ENCODE results near the gene KIF26B.
"Not testable (repeated sequence)": the region's sequence is repeated elsewhere in the genome, so short reads cannot be mapped to it uniquely, and the experiment has no call there.

KIF26B gene

GRCh38 chr1:245130281-245131025, 24.3 kb upstream of the KIF26B start:
- H3K4me3 ChIP-seq (ENCODE audit: low read depth, low read length); DNase-seq (ENCODE audit: low read depth): not testable (repeated sequence)

- H3K4me3 ChIP-seq (ENCODE audit: low read depth, low read length) = no peak overlapping the region
- no peak for DNase-seq (ENCODE audit: low read depth)
Observed at GRCh38 chr1:245131026-245131393, 23.8 kb upstream of the KIF26B start.

- no peak overlapping the region for H3K4me3 ChIP-seq (ENCODE audit: low read depth, low read length)
- DNase-seq (ENCODE audit: low read depth) = no peak
Observed at GRCh38 chr1:245132771-245133170, 22.0 kb upstream of the KIF26B start.

- H3K4me3 ChIP-seq (ENCODE audit: low read depth, low read length) = no peak overlapping the region
- DNase-seq (ENCODE audit: low read depth) = no peak
Observed at GRCh38 chr1:245133995-245134715, 20.6 kb upstream of the KIF26B start.

- DNase-seq (ENCODE audit: low read depth) = no peak
- H3K4me3 ChIP-seq (ENCODE audit: low read depth, low read length) = no peak overlapping the region
Observed at GRCh38 chr1:245142171-245142798, 12.5 kb upstream of the KIF26B start.

- no peak for DNase-seq (ENCODE audit: low read depth)
- H3K4me3 ChIP-seq (ENCODE audit: low read depth, low read length) = no peak overlapping the region
Observed at GRCh38 chr1:245142976-245143375, 11.8 kb upstream of the KIF26B start.

GRCh38 chr1:245143849-245144248, 10.9 kb upstream of the KIF26B start:
- no peak for DNase-seq (ENCODE audit: low read depth)
- no peak overlapping the region for H3K4me3 ChIP-seq (ENCODE audit: low read depth, low read length)

- no peak overlapping the region for H3K4me3 ChIP-seq (ENCODE audit: low read depth, low read length)
- no peak for DNase-seq (ENCODE audit: low read depth)
Observed at GRCh38 chr1:245148069-245148468, 6.7 kb upstream of the KIF26B start.

- no peak for DNase-seq (ENCODE audit: low read depth)
- no peak overlapping the region for H3K4me3 ChIP-seq (ENCODE audit: low read depth, low read length)
Observed at GRCh38 chr1:245148861-245149260, 5.9 kb upstream of the KIF26B start.

GRCh38 chr1:245153081-245153551, 1.7 kb upstream of the KIF26B start:
- peak overlapping the region; percentile 82 for H3K4me3 ChIP-seq (ENCODE audit: low read depth, low read length)

GRCh38 chr1:245153552-245154428, 995 bp upstream of the KIF26B start:
- peak overlapping the region; percentile 82 for H3K4me3 ChIP-seq (ENCODE audit: low read depth, low read length)
- DNase-seq (ENCODE audit: low read depth) = no peak

More at GRCh38 chr1:245153081-245153551, 1.7 kb upstream of the KIF26B start:
- peak; percentile 27 for DNase-seq (ENCODE audit: low read depth)

GRCh38 chr1:245155272-245156040, 671 bp downstream of the KIF26B start:
- no peak for DNase-seq (ENCODE audit: low read depth)
- H3K4me3 ChIP-seq (ENCODE audit: low read depth, low read length) = peak overlapping the region; percentile 82

GRCh38 chr1:245156041-245156735, 1.4 kb downstream of the KIF26B start:
- no peak for DNase-seq (ENCODE audit: low read depth)
- H3K4me3 ChIP-seq (ENCODE audit: low read depth, low read length) = peak overlapping the region; percentile 82

- peak overlapping the region; percentile 82 for H3K4me3 ChIP-seq (ENCODE audit: low read depth, low read length)
- DNase-seq (ENCODE audit: low read depth) = no peak
Observed at GRCh38 chr1:245156736-245157505, 2.1 kb downstream of the KIF26B start.

GRCh38 chr1:245158913-245159312, 4.1 kb downstream of the KIF26B start:
- H3K4me3 ChIP-seq (ENCODE audit: low read depth, low read length) = no peak overlapping the region
- no peak for DNase-seq (ENCODE audit: low read depth)

- no peak overlapping the region for H3K4me3 ChIP-seq (ENCODE audit: low read depth, low read length)
- no peak for DNase-seq (ENCODE audit: low read depth)
Observed at GRCh38 chr1:245160288-245160687, 5.5 kb downstream of the KIF26B start.

GRCh38 chr1:245160741-245161400, 6.1 kb downstream of the KIF26B start:
- DNase-seq (ENCODE audit: low read depth) = no peak
- no peak overlapping the region for H3K4me3 ChIP-seq (ENCODE audit: low read depth, low read length)
